Astrocyte (in vitro differentiated cells and primary cell): ENCODE measurements around the gene CD99L2.

Experiments used
- CTCF ChIP-seq: IDR thresholded peaks from 2 replicates; pipeline ENCODE4 v1.5.1; 2011; ENCODE audit warnings: low read depth, mild to moderate bottlenecking, inconsistent platforms, low read length, moderate library complexity; ENCODE audit not compliant: insufficient read depth
- EZH2 ChIP-seq: IDR thresholded peaks from 2 replicates; pipeline ENCODE4 v1.6.1; 2012; ENCODE audit warnings: mild to moderate bottlenecking, low read length, inconsistent platforms; ENCODE audit not compliant: insufficient read depth

GRCh38 chrX:150719621-150720020 is 178.8 kb downstream of the CD99L2 start:
- TF ChIP-seq EZH2 (no peak), CTCF (no peak)
